Measurements from ENCODE around the gene TAF1. TPM values are rescaled to one million over a fixed set of nuclear protein-coding genes. Genes with fewer than 3 reads are reported as not detected.

Gene TAF1
- total RNA-seq, 1 donor from 2014 or later = 59.0 TPM

Small RNAs within 50 kb of the gene (small RNA-seq; reads per million reads assigned to genes)
- gene AL590762.4 = not detected
- not detected for gene RF00019

Other genes with a start within 250 kb of the TAF1 start
- 37.6 TPM for gene MED12, start 247.8 kb upstream of the TAF1 start, total RNA-seq
- gene NLGN3, start 221.5 kb upstream of the TAF1 start, total RNA-seq = 1.0 TPM
- gene GJB1, start 143.1 kb upstream of the TAF1 start, total RNA-seq = not detected
- gene ZMYM3, start 112.2 kb upstream of the TAF1 start, total RNA-seq = 9.4 TPM
- gene NONO, start 82.7 kb upstream of the TAF1 start, total RNA-seq = 297 TPM
- gene ITGB1BP2, start 64.6 kb upstream of the TAF1 start, total RNA-seq = 120 TPM
- 123 TPM for gene OGT, start 166.7 kb downstream of the TAF1 start, total RNA-seq
- 2.6 TPM for gene GCNA, start 212.1 kb downstream of the TAF1 start, total RNA-seq

Measured in skeletal muscle tissue (tissue), 2 donors.